Measurements from ENCODE around the gene PARP16.

PARP16 gene

GRCh38 chr15:65290228-65290627, 3.5 kb upstream of the PARP16 start:
- no peaks in the 10 kb centered on the region for H3K79me1 ChIP-seq (ENCODE audit: low read length)
- H3K56ac ChIP-seq (ENCODE audit: low read length): no peak overlapping the region
- no peaks in the 10 kb centered on the region for H3K79me2 ChIP-seq (ENCODE audit: control insufficient read depth, insufficient read depth, low read length)
- no peak overlapping the region for H3K4ac ChIP-seq (ENCODE audit: low read depth, low read length)
- peaks cover 6% of the 10 kb centered on the region for H3K4me1 ChIP-seq (ENCODE audit: control insufficient read depth, low read depth, low read length)
- H3K23ac ChIP-seq (ENCODE audit: low read length): no peak overlapping the region
- no peak overlapping the region for H3K9ac ChIP-seq (ENCODE audit: low read length)
- no peaks in the 10 kb centered on the region for H3K27me3 ChIP-seq (ENCODE audit: insufficient read depth, low read length, poor library complexity)
- no peak overlapping the region for H3K4me2 ChIP-seq (ENCODE audit: low read length)
- H2AK5ac ChIP-seq (ENCODE audit: low read length): no peak overlapping the region
- no peak overlapping the region for H2BK5ac ChIP-seq (ENCODE audit: low read length)
- H2BK15ac ChIP-seq (replicated peaks; ENCODE audit: low read depth): no peak overlapping the region
- H2BK120ac ChIP-seq (ENCODE audit: low read depth, low read length): no peak overlapping the region
- no peak overlapping the region for H3K18ac ChIP-seq (ENCODE audit: low read length)
- H4K8ac ChIP-seq (ENCODE audit: low read depth, low read length): no peak overlapping the region
- H3K4me3 ChIP-seq (ENCODE audit: low read length): no peak overlapping the region
- no peak overlapping the region for H3K27ac ChIP-seq (ENCODE audit: low read depth, low read length)
- no peak overlapping the region for H4K5ac ChIP-seq (ENCODE audit: low read length)
- WGBS (ENCODE audit: extremely low coverage, insufficient coverage, low lambda C conversion rate): no CpG with 5 or more reads among the region's 7 CpGs
- DNase-seq: no peak
- no peaks in the 10 kb centered on the region for H3K36me3 ChIP-seq (ENCODE audit: control insufficient read depth, insufficient read depth, low read length)

- no peak overlapping the region for H3K4me2 ChIP-seq (ENCODE audit: low read length)
These were observed 2.7 kb upstream of the PARP16 start for GRCh38 chr15:65289261-65289854.

GRCh38 chr15:65287520-65287855, 805 bp upstream of the PARP16 start:
- H4K5ac ChIP-seq (ENCODE audit: low read length): peak overlapping the region; percentile 33
- H3K4ac ChIP-seq (ENCODE audit: low read depth, low read length): peak overlapping the region; percentile 75
- H3K79me1 ChIP-seq (ENCODE audit: low read length): no peaks in the 10 kb centered on the region
- peak overlapping the region; percentile 61 for H3K18ac ChIP-seq (ENCODE audit: low read length)
- DNase-seq: no peak
- H3K9ac ChIP-seq (ENCODE audit: low read length): peak overlapping the region; percentile 28
- peak overlapping the region; percentile 97 for H2AK5ac ChIP-seq (ENCODE audit: low read length)
- peaks cover 6% of the 10 kb centered on the region for H3K4me1 ChIP-seq (ENCODE audit: control insufficient read depth, low read depth, low read length)
- H2BK15ac ChIP-seq (replicated peaks; ENCODE audit: low read depth): no peak overlapping the region
- no CpG with 5 or more reads among the region's 3 CpGs for WGBS (ENCODE audit: extremely low coverage, insufficient coverage, low lambda C conversion rate)
- no peaks in the 10 kb centered on the region for H3K36me3 ChIP-seq (ENCODE audit: control insufficient read depth, insufficient read depth, low read length)
- H3K79me2 ChIP-seq (ENCODE audit: control insufficient read depth, insufficient read depth, low read length): no peaks in the 10 kb centered on the region
- H4K8ac ChIP-seq (ENCODE audit: low read depth, low read length): no peak overlapping the region
- H3K56ac ChIP-seq (ENCODE audit: low read length): peak overlapping the region; percentile 93
- H2BK120ac ChIP-seq (ENCODE audit: low read depth, low read length): no peak overlapping the region
- no peaks in the 10 kb centered on the region for H3K27me3 ChIP-seq (ENCODE audit: insufficient read depth, low read length, poor library complexity)
- no peak overlapping the region for H3K4me3 ChIP-seq (ENCODE audit: low read length)
- no peak overlapping the region for H3K4me2 ChIP-seq (ENCODE audit: low read length)
- H3K23ac ChIP-seq (ENCODE audit: low read length): peak overlapping the region; percentile 45
- no peak overlapping the region for H3K27ac ChIP-seq (ENCODE audit: low read depth, low read length)
- H2BK5ac ChIP-seq (ENCODE audit: low read length): no peak overlapping the region

More at GRCh38 chr15:65289261-65289854, 2.7 kb upstream of the PARP16 start:
- no peak overlapping the region for H3K18ac ChIP-seq (ENCODE audit: low read length)
- no peak overlapping the region for H2AK5ac ChIP-seq (ENCODE audit: low read length)
- no peak overlapping the region for H2BK120ac ChIP-seq (ENCODE audit: low read depth, low read length)
- H3K79me1 ChIP-seq (ENCODE audit: low read length): no peaks in the 10 kb centered on the region
- H3K4me3 ChIP-seq (ENCODE audit: low read length): no peak overlapping the region
- H3K36me3 ChIP-seq (ENCODE audit: control insufficient read depth, insufficient read depth, low read length): no peaks in the 10 kb centered on the region
- H3K4me1 ChIP-seq (ENCODE audit: control insufficient read depth, low read depth, low read length): peaks cover 6% of the 10 kb centered on the region
- H2BK5ac ChIP-seq (ENCODE audit: low read length): no peak overlapping the region
- H3K4ac ChIP-seq (ENCODE audit: low read depth, low read length): no peak overlapping the region
- no peaks in the 10 kb centered on the region for H3K27me3 ChIP-seq (ENCODE audit: insufficient read depth, low read length, poor library complexity)
- no CpG with 5 or more reads among the region's 7 CpGs for WGBS (ENCODE audit: extremely low coverage, insufficient coverage, low lambda C conversion rate)
- H4K8ac ChIP-seq (ENCODE audit: low read depth, low read length): no peak overlapping the region
- H2BK15ac ChIP-seq (replicated peaks; ENCODE audit: low read depth): no peak overlapping the region
- no peak overlapping the region for H3K27ac ChIP-seq (ENCODE audit: low read depth, low read length)
- no peaks in the 10 kb centered on the region for H3K79me2 ChIP-seq (ENCODE audit: control insufficient read depth, insufficient read depth, low read length)
- peak; percentile 61 for DNase-seq
- H4K5ac ChIP-seq (ENCODE audit: low read length): no peak overlapping the region
- no peak overlapping the region for H3K23ac ChIP-seq (ENCODE audit: low read length)
- H3K9ac ChIP-seq (ENCODE audit: low read length): no peak overlapping the region
- H3K56ac ChIP-seq (ENCODE audit: low read length): no peak overlapping the region

- H3K4me2 ChIP-seq (ENCODE audit: low read length): peak overlapping the region; percentile 47
- DNase-seq: no peak
- H3K27me3 ChIP-seq (ENCODE audit: insufficient read depth, low read length, poor library complexity): no peaks in the 10 kb centered on the region
- peak overlapping the region; percentile 55 for H3K4me3 ChIP-seq (ENCODE audit: low read length)
- no CpG with 5 or more reads among the region's 52 CpGs for WGBS (ENCODE audit: extremely low coverage, insufficient coverage, low lambda C conversion rate)
- no peak overlapping the region for H3K4ac ChIP-seq (ENCODE audit: low read depth, low read length)
- peak overlapping the region; percentile 43 for H2BK5ac ChIP-seq (ENCODE audit: low read length)
- no peaks in the 10 kb centered on the region for H3K79me1 ChIP-seq (ENCODE audit: low read length)
- H2BK15ac ChIP-seq (replicated peaks; ENCODE audit: low read depth): no peak overlapping the region
- no peak overlapping the region for H2AK5ac ChIP-seq (ENCODE audit: low read length)
- H3K23ac ChIP-seq (ENCODE audit: low read length): peak overlapping the region; percentile 90
- no peak overlapping the region for H2BK120ac ChIP-seq (ENCODE audit: low read depth, low read length)
- H3K9ac ChIP-seq (ENCODE audit: low read length): peak overlapping the region; percentile 90
- H3K27ac ChIP-seq (ENCODE audit: low read depth, low read length): peak overlapping the region; percentile 67
- no peaks in the 10 kb centered on the region for H3K36me3 ChIP-seq (ENCODE audit: control insufficient read depth, insufficient read depth, low read length)
- H3K4me1 ChIP-seq (ENCODE audit: control insufficient read depth, low read depth, low read length): peaks cover 6% of the 10 kb centered on the region
- no peak overlapping the region for H4K8ac ChIP-seq (ENCODE audit: low read depth, low read length)
- H3K56ac ChIP-seq (ENCODE audit: low read length): peak overlapping the region; percentile 96
- H3K18ac ChIP-seq (ENCODE audit: low read length): peak overlapping the region; percentile 8
- no peaks in the 10 kb centered on the region for H3K79me2 ChIP-seq (ENCODE audit: control insufficient read depth, insufficient read depth, low read length)
- H4K5ac ChIP-seq (ENCODE audit: low read length): no peak overlapping the region
These were observed 497 bp downstream of the PARP16 start for GRCh38 chr15:65286069-65286703.

GRCh38 chr15:65285291-65286068, 1.2 kb downstream of the PARP16 start:
- H3K79me1 ChIP-seq (ENCODE audit: low read length): no peaks in the 10 kb centered on the region
- peak overlapping the region; percentile 90 for H3K9ac ChIP-seq (ENCODE audit: low read length)
- no peak overlapping the region for H3K23ac ChIP-seq (ENCODE audit: low read length)
- peak overlapping the region; percentile 47 for H3K4me2 ChIP-seq (ENCODE audit: low read length)
- DNase-seq: no peak
- no peak overlapping the region for H2AK5ac ChIP-seq (ENCODE audit: low read length)
- no peak overlapping the region for H2BK15ac ChIP-seq (replicated peaks; ENCODE audit: low read depth)
- H3K18ac ChIP-seq (ENCODE audit: low read length): no peak overlapping the region
- H2BK5ac ChIP-seq (ENCODE audit: low read length): no peak overlapping the region
- H3K56ac ChIP-seq (ENCODE audit: low read length): peak overlapping the region; percentile 96
- no peak overlapping the region for H4K5ac ChIP-seq (ENCODE audit: low read length)
- no peaks in the 10 kb centered on the region for H3K27me3 ChIP-seq (ENCODE audit: insufficient read depth, low read length, poor library complexity)
- no peak overlapping the region for H3K27ac ChIP-seq (ENCODE audit: low read depth, low read length)
- no peak overlapping the region for H3K4ac ChIP-seq (ENCODE audit: low read depth, low read length)
- H3K4me3 ChIP-seq (ENCODE audit: low read length): no peak overlapping the region
- no CpG with 5 or more reads among the region's 10 CpGs for WGBS (ENCODE audit: extremely low coverage, insufficient coverage, low lambda C conversion rate)
- no peaks in the 10 kb centered on the region for H3K79me2 ChIP-seq (ENCODE audit: control insufficient read depth, insufficient read depth, low read length)
- H3K4me1 ChIP-seq (ENCODE audit: control insufficient read depth, low read depth, low read length): peaks cover 6% of the 10 kb centered on the region
- H2BK120ac ChIP-seq (ENCODE audit: low read depth, low read length): no peak overlapping the region
- H3K36me3 ChIP-seq (ENCODE audit: control insufficient read depth, insufficient read depth, low read length): no peaks in the 10 kb centered on the region
- H4K8ac ChIP-seq (ENCODE audit: low read depth, low read length): no peak overlapping the region

Measured in mesendoderm (in vitro differentiated cells).